Thyroid gland (tissue), 4 donors: ENCODE measurements around the gene SPEG.

Experiments
- CTCF ChIP-seq, 6 experiments: fragments of 200-600 bp in 3 of 6; fragments of 450-650 bp in 3 of 6; sonication (generic) in 3 of 6; IDR thresholded peaks; one replicate each; pipeline ENCODE4 v1.5.1; 2016 to 2019; ENCODE audit warnings: antibody characterized with exemption in 6 of 6, mild to moderate bottlenecking in 2 of 6, inconsistent platforms in 1 of 6, moderate library complexity in 1 of 6
- POLR2A ChIP-seq, 2 donors: fragments of 450-650 bp; IDR thresholded peaks; one replicate each; pipeline ENCODE4 v1.6.1; 2017; ENCODE audit warnings: antibody characterized with exemption in 2 of 2, mild to moderate bottlenecking in 2 of 2, moderate library complexity in 1 of 2

GRCh38 chr2:219513787-219514186 is 79.1 kb downstream of the SPEG start:
- TF ChIP-seq CTCF (IDR thresholded peaks at IDR 0.05) (no peak), POLR2A (IDR thresholded peaks at IDR 0.05) (no peak)
